ENCODE data around the gene LIN28B. TPM values are rescaled to one million over a fixed set of nuclear protein-coding genes. Genes with fewer than 3 reads are reported as not detected.
"Not testable (repeated sequence)": the region's sequence is repeated elsewhere in the genome, so short reads cannot be mapped to it uniquely, and the experiment has no call there.

LIN28B gene
- polyA plus RNA-seq, 1 donor from 2014 or later, result 19.1 TPM

GRCh38 chr6:104993576-104993975, 36.7 kb downstream of the LIN28B start:
- peaks cover 51% of the 10 kb centered on the region for H3K79me2 ChIP-seq (replicated peaks; ENCODE audit: insufficient read depth, low read length)
- not testable (repeated sequence) for H2AFZ ChIP-seq (ENCODE audit: low read depth, low read length)

GRCh38 chr6:104995989-104996617, 39.2 kb downstream of the LIN28B start:
- Histone ChIP-seq H3F3A (ENCODE audit: insufficient read depth, low read length, poor library complexity, severe bottlenecking) (peaks cover 3% of the 10 kb centered on the region), H4K20me1 (ENCODE audit: insufficient read depth) (no peaks in the 10 kb centered on the region), H3K36me3 (ENCODE audit: insufficient read depth, low read length) (no peaks in the 10 kb centered on the region), H3K27me3 (ENCODE audit: insufficient read depth, low read depth, low read length) (no peaks in the 10 kb centered on the region), H3K79me2 (replicated peaks; ENCODE audit: insufficient read depth, low read length) (peaks cover 56% of the 10 kb centered on the region), H3K9me2 (ENCODE audit: insufficient read depth, low read length) (no peaks in the 10 kb centered on the region), H3K27ac (ENCODE audit: low read length) (no peak overlapping the region), H2AFZ (ENCODE audit: low read depth, low read length) (no peak overlapping the region), H3K9ac (ENCODE audit: low read length) (no peak overlapping the region), H3K9me3 (ENCODE audit: low read length) (no peaks in the 10 kb centered on the region), H3K4me3 (ENCODE audit: low read length) (no peak overlapping the region), H3K4me2 (ENCODE audit: low read length) (no peak overlapping the region)
- TF ChIP-seq RAD21 (conservative IDR thresholded peaks at IDR 0.05), result no peak
- no peak for TF ChIP-seq TAF1 (IDR thresholded peaks at IDR 0.05; ENCODE audit: low read depth)
- no peak for TF ChIP-seq SMC3 (conservative IDR thresholded peaks at IDR 0.05; ENCODE audit: poor library complexity)
- TF ChIP-seq EZH2 (IDR thresholded peaks at IDR 0.05; ENCODE audit: borderline replicate concordance, insufficient read depth, low read length, poor library complexity, severe bottlenecking), result no peak
- no peak for TF ChIP-seq REST (IDR thresholded peaks at IDR 0.05; ENCODE audit: borderline replicate concordance)
- no peak for TF ChIP-seq MXI1 (conservative IDR thresholded peaks at IDR 0.05; ENCODE audit: poor library complexity, severe bottlenecking)
- no peak for TF ChIP-seq EP300 (conservative IDR thresholded peaks at IDR 0.05; ENCODE audit: poor library complexity, severe bottlenecking)
- no peak for TF ChIP-seq POLR2AphosphoS5 (IDR thresholded peaks at IDR 0.05)

More at GRCh38 chr6:104993576-104993975, 36.7 kb downstream of the LIN28B start:
- H3F3A ChIP-seq (ENCODE audit: insufficient read depth, low read length, poor library complexity, severe bottlenecking); H3K4me2 ChIP-seq (ENCODE audit: low read length); H3K36me3 ChIP-seq (ENCODE audit: insufficient read depth, low read length); H3K9me2 ChIP-seq (ENCODE audit: insufficient read depth, low read length); H3K27ac ChIP-seq (ENCODE audit: low read length); H4K20me1 ChIP-seq (ENCODE audit: insufficient read depth); H3K9me3 ChIP-seq (ENCODE audit: low read length); H3K4me3 ChIP-seq (ENCODE audit: low read length); H3K27me3 ChIP-seq (ENCODE audit: insufficient read depth, low read depth, low read length); H3K9ac ChIP-seq (ENCODE audit: low read length): not testable (repeated sequence)

DNA sequence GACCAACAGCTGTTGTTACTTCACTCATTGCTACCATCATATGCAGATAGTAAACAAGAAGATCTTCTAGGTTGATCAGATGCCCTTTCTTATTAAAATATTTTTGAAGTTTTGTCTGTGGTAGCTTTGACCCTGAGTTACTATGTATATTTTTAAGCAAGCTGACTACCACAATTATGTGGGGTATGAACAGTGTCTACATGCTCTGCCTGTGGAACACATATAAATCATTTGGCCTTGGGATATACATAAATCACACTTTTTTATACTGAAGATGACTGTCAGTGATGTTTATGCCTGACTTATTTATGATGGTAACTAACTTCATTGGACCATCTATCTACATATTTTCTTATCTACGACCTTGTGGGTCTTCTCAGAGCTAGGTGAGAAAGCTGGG, 44.2 kb downstream of the LIN28B start:
- H3F3A ChIP-seq (ENCODE audit: insufficient read depth, low read length, poor library complexity, severe bottlenecking), result peaks cover 3% of the 10 kb centered on the region
- H3K4me2 ChIP-seq (ENCODE audit: low read length), result no peak overlapping the region
- peaks cover 47% of the 10 kb centered on the region for H3K79me2 ChIP-seq (replicated peaks; ENCODE audit: insufficient read depth, low read length)
- H3K27ac ChIP-seq (ENCODE audit: low read length), result no peak overlapping the region
- H3K36me3 ChIP-seq (ENCODE audit: insufficient read depth, low read length), result no peaks in the 10 kb centered on the region
- no peaks in the 10 kb centered on the region for H3K9me2 ChIP-seq (ENCODE audit: insufficient read depth, low read length)
- TF ChIP-seq EP300 (conservative IDR thresholded peaks at IDR 0.05; ENCODE audit: poor library complexity, severe bottlenecking) (no peak), CTCF (IDR thresholded peaks at IDR 0.05; ENCODE audit: poor library complexity, severe bottlenecking) (no peak)
- H3K9ac ChIP-seq (ENCODE audit: low read length), result no peak overlapping the region
- H2AFZ ChIP-seq (ENCODE audit: low read depth, low read length), result no peak overlapping the region
- no peaks in the 10 kb centered on the region for H3K27me3 ChIP-seq (ENCODE audit: insufficient read depth, low read depth, low read length)
- no peaks in the 10 kb centered on the region for H4K20me1 ChIP-seq (ENCODE audit: insufficient read depth)
- no peak overlapping the region for H3K4me3 ChIP-seq (ENCODE audit: low read length)
- H3K9me3 ChIP-seq (ENCODE audit: low read length), result no peaks in the 10 kb centered on the region

Measured in neural cell (in vitro differentiated cells).